Adrenal gland (tissue), 19 donors: ENCODE results near the gene GFM1. TPM values are rescaled to one million over a fixed set of nuclear protein-coding genes. Genes with fewer than 3 reads are reported as not detected.

Experiments used
- DNase-seq, 7 donors: peaks; one replicate each; pipeline ENCODE4 v3.0.0-alpha.2; 2019 to 2020
- H3K27ac ChIP-seq, 5 donors: fragments of 200-600 bp; sonication (generic) in 4 of 5; 1 replicate in 3 of 5; 2 replicates in 2 of 5; pipeline versions ENCODE4 v1.5.1 to v1.8.0; 2016 to 2020; ENCODE audit warnings: mild to moderate bottlenecking in 1 of 5
- H3K27me3 ChIP-seq: fragments of 200-600 bp; 2 replicates; pipeline ENCODE4 v1.8.0; 2021
- H3K36me3 ChIP-seq, 2 donors: fragments of 200-600 bp; replicated peaks in 1 of 2; 1 replicate in 1 of 2; 2 replicates in 1 of 2; pipeline versions ENCODE4 v1.5.1 to v1.8.0; 2018 to 2022
- H3K4me1 ChIP-seq, 2 donors: fragments of 200-600 bp; replicated peaks in 1 of 2; 1 replicate in 1 of 2; 2 replicates in 1 of 2; pipeline versions ENCODE4 v1.5.1 to v1.8.0; 2018 to 2021
- H3K4me3 ChIP-seq, 4 donors: fragments of 200-600 bp; sonication (generic) in 3 of 4; one replicate each; pipeline ENCODE4 v1.5.1; 2016 to 2018
- H3K9me3 ChIP-seq, 3 donors: fragments of 200-600 bp; sonication (generic) in 1 of 3; replicated peaks in 1 of 3; 1 replicate in 2 of 3; 2 replicates in 1 of 3; pipeline versions ENCODE4 v1.5.1 to v1.8.0; 2016 to 2021
- CTCF ChIP-seq, 6 experiments: fragments of 450-650 bp in 4 of 6; fragments of 200-600 bp in 2 of 6; sonication (generic) in 1 of 6; IDR thresholded peaks; 1 replicate in 5 of 6; 2 replicates in 1 of 6; pipeline versions ENCODE4 v1.5.1 to v1.8.0; 2016 to 2021; ENCODE audit warnings: antibody characterized with exemption in 6 of 6, mild to moderate bottlenecking in 2 of 6, moderate library complexity in 1 of 6
- POLR2A ChIP-seq, 2 donors: fragments of 450-650 bp; IDR thresholded peaks; one replicate each; pipeline ENCODE4 v1.6.1; 2017; ENCODE audit warnings: antibody characterized with exemption in 2 of 2, mild to moderate bottlenecking in 2 of 2, moderate library complexity in 1 of 2
- WGBS, 4 donors: extraction: QIAGEN DNeasy Blood & Tissue Kit in 2 of 4; methylation state at CpG; one replicate each; pipeline versions ENCODE4 v1.1.5 to v1.1.7; 2013 to 2017; 5-methylcytosine and 5-hydroxymethylcytosine counted together
- intact Hi-C, 2 donors: fragments of 100-400 bp; cut with DNase I; formaldehyde crosslinking; loops; one replicate each; pipeline versions ENCODE4 v1.14.1 to v1.15.0; 2022 to 2023
- long read RNA-seq, 10 donors: library from polyadenylated mRNA in 3 of 10; unstranded in 2 of 10; stranded (forward) in 1 of 10; transcript quantifications; one replicate each; pipeline ENCODE4 v2.0.0 and lab custom pipeline, GENCODE V29; 2021 to 2026
- polyA plus RNA-seq, 3 donors: library from polyadenylated mRNA; stranded (reverse); fragments of 200-250 nt in 2 of 3; fragments of 350-450 nt in 1 of 3; fragmentation: Illumina TruSeq in 1 of 3; extraction: RNeasy Lipid Tissue Mini Kit (QIAGEN cat#74804) in 1 of 3; gene quantifications; one replicate each; pipeline ENCODE4 v1.2.3, GENCODE V29; 2013 to 2014
- total RNA-seq, 9 donors: library from RNA; depleted of rRNA in 4 of 9; stranded (reverse); fragments of >200 nt in 4 of 9; fragments of 120-200 nt in 1 of 9; fragmentation: NEBNext Ultra II Directional in 1 of 9; extraction: Animal tissue kit (Norgen Biotek cat#: 25700) in 1 of 9; gene quantifications; one replicate each; pipeline versions ENCODE4 v1.1.0 to v1.2.4, GENCODE V29; 2013 to 2023
- donor health status: healthy with polysubstance abuse.
- donor health status: Bipolar disorder and iron deficiency.
- donor health status: DM: yes; HTN: yes; CAD: no.
- donor health status: DM: no; HTN: no; CAD: no.
- donor health status: DM: no; HTN: no; CAD: no.
- donor health status: DM: yes; HTN: yes; CAD: no.

The GFM1 gene
- 100 to 1,000 TPM in 1 of 9 donors, 10 to 100 TPM in 8; 31.3 to 112 (median 61.0) TPM for total RNA-seq
- 10 to 100 TPM in 2 of 3 donors, 1 to 10 TPM in 1; 7.3 to 82.4 (median 11.3) TPM for polyA plus RNA-seq
- long read RNA-seq, donor 1, transcript GFM1-210 (18 exons, 3,721 nt) = major isoform, 13 of 38 reads
- long read RNA-seq, donor 1, partial matches to known transcripts = 0 of 38 reads
- long read RNA-seq, donor 1, other reads (novel, unspliced or antisense) = 23 of 38 reads
- long read RNA-seq, donor 2, transcript GFM1-210 (18 exons, 3,721 nt) = major isoform, 9 of 29 reads
- long read RNA-seq, donor 2, partial matches to known transcripts = 6 of 29 reads
- long read RNA-seq, donor 2, other reads (novel, unspliced or antisense) = 14 of 29 reads
- long read RNA-seq, donor 3, transcript GFM1-210 (18 exons, 3,721 nt) = major isoform, 14 of 73 reads
- long read RNA-seq, donor 3, partial matches to known transcripts = 19 of 73 reads
- long read RNA-seq, donor 3, other reads (novel, unspliced or antisense) = 36 of 73 reads
- long read RNA-seq, donor 4, transcript GFM1-210 (18 exons, 3,721 nt) = major isoform, 24 of 33 reads
- long read RNA-seq, donor 4, partial matches to known transcripts = 5 of 33 reads
- long read RNA-seq, donor 4, other reads (novel, unspliced or antisense) = 2 of 33 reads
- long read RNA-seq, donor 5, transcript GFM1-210 (18 exons, 3,721 nt) = major isoform, 113 of 137 reads
- long read RNA-seq, donor 5, partial matches to known transcripts = 7 of 137 reads
- long read RNA-seq, donor 5, other reads (novel, unspliced or antisense) = 15 of 137 reads
- long read RNA-seq, donor 6, transcript GFM1-210 (18 exons, 3,721 nt) = major isoform, 9 of 17 reads
- long read RNA-seq, donor 6, partial matches to known transcripts = 6 of 17 reads
- long read RNA-seq, donor 6, other reads (novel, unspliced or antisense) = 2 of 17 reads
- long read RNA-seq, donor 7, partial matches to known transcripts = 0 of 2 reads
- long read RNA-seq, donor 7, other reads (novel, unspliced or antisense) = 0 of 2 reads
- long read RNA-seq, donor 8, transcript GFM1-210 (18 exons, 3,721 nt) = major isoform, 22 of 28 reads
- long read RNA-seq, donor 8, partial matches to known transcripts = 5 of 28 reads
- long read RNA-seq, donor 8, other reads (novel, unspliced or antisense) = 0 of 28 reads
- long read RNA-seq, donor 9, transcript GFM1-210 (18 exons, 3,721 nt) = major isoform, 14 of 14 reads
- long read RNA-seq, donor 9, partial matches to known transcripts = 0 of 14 reads
- long read RNA-seq, donor 9, other reads (novel, unspliced or antisense) = 0 of 14 reads
- long read RNA-seq, donor 10, partial matches to known transcripts = 5 of 45 reads
- long read RNA-seq, donor 10, other reads (novel, unspliced or antisense) = 36 of 45 reads

DNA sequence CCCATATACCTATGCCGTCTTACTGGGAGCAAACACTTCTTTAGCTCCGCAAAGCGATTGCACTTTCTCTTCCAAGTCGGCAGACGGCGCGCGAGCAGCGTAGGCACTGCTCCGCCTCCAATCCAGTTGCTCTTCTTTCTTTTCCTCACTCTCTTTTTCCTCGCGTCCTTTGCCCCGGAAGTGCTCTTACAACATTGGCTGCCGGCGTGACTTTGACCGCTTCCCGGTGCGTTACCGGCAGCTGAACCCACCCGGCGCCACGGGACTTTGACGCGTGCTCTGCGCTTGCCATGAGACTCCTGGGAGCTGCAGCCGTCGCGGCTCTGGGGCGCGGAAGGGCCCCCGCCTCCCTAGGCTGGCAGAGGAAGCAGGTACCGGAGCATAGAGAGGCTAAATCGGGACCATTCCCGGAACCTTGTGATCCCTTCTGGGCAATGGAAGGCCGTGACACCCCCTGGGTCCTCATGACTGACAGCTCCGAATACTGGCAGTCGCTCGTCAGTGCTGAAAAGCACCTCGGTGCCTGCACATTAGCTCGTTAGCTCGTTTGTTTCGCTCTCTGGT, at the start of gene GFM1:
GFM1 (plus strand) TSS at position 183 of the 564 bp plus-strand sequence; CDS start at position 291, 108 bp downstream.
- intact Hi-C loops = loop anchor here in 1 of 2 donors (10.0 kb wide), 1 partner anchor 100 kb away; no protein-coding TSS in a partner anchor
- TF ChIP-seq POLR2A (IDR thresholded peaks at IDR 0.05) (peak; percentile 22 to 37), CTCF (IDR thresholded peaks at IDR 0.05) (peak; percentile 70 to 86 (median 78))
- Histone ChIP-seq H3K27me3 (no peaks in the 10 kb centered on the region), H3K4me3 (peak within 1 kb of the TSS; percentile 63 to 98 (median 91)), H3K9me3 (no peaks in the 10 kb centered on the region), H3K4me1 (peaks cover 0 to 14% of the 10 kb centered on the region in 2 donors), H3K27ac (peak within 1 kb of the TSS in 4 of 5 donors; percentile 83 to 94 (median 91)), H3K36me3 (no peaks in the 10 kb centered on the region)
- DNase-seq = peak; percentile 86 to 97 (median 94)
- WGBS, 4 donors = 1% methylated on average over 31 to 42 of the region's 42 CpGs

DNA sequence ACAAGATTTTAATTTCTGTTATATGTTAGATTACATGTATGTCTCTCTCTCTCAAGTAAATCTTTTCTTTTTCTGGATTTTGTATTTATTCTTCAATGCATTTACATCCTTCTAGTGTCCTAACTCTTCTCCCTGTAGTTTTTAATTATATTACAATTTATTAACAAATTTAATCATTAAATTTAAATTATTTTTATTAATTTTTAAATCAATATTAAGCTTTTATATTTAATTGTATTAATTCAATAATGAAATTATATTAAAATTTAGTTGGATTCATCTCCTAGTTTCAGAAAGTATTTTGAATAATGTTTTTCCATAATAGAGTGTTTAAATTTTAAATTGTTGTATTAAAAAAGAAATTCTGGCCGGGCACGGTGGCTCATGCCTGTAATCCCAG, 43.5 kb upstream of the GFM1 start:
- peaks cover 0 to 4% of the 10 kb centered on the region in 2 donors for H3K36me3 ChIP-seq
- no peaks in the 10 kb centered on the region for H3K9me3 ChIP-seq
- H3K4me1 ChIP-seq = no peaks in the 10 kb centered on the region
- H3K27me3 ChIP-seq = no peaks in the 10 kb centered on the region
- 94 to 96% (median 95%) methylated on average over 2 of the region's 2 CpGs for WGBS, 4 donors
- H3K27ac ChIP-seq = no peak overlapping the region
- no peak for DNase-seq
- H3K4me3 ChIP-seq = no peak overlapping the region
- intact Hi-C loops = no loop called here
- no peak for TF ChIP-seq CTCF (IDR thresholded peaks at IDR 0.05)
- TF ChIP-seq POLR2A (IDR thresholded peaks at IDR 0.05) = no peak

- intact Hi-C loops = no loop called here
- Histone ChIP-seq H3K4me3 (no peak overlapping the region), H3K27me3 (no peaks in the 10 kb centered on the region), H3K27ac (no peak overlapping the region), H3K36me3 (peaks cover 0 to 4% of the 10 kb centered on the region in 2 donors), H3K9me3 (no peaks in the 10 kb centered on the region), H3K4me1 (no peaks in the 10 kb centered on the region)
- no peak for TF ChIP-seq CTCF (IDR thresholded peaks at IDR 0.05)
- no peak for TF ChIP-seq POLR2A (IDR thresholded peaks at IDR 0.05)
- no peak for DNase-seq
Observed at GRCh38 chr3:158602227-158602626, 42.1 kb upstream of the GFM1 start.
